HEK293T (cell line): ENCODE results near the gene SLU7.

Experiments used
- CTCF ChIA-PET: fragments of 350-600 bp; formaldehyde crosslinking; extraction: SDS; loops from one replicate; lab custom pipeline; 2021; ENCODE audit warnings: antibody characterized with exemption, inconsistent platforms; lab: Yijun Ruan, JAX
- POLR2A ChIA-PET: fragments of 350-600 bp; formaldehyde crosslinking; extraction: SDS; loops from one replicate; lab custom pipeline; 2020; ENCODE audit warnings: antibody characterized with exemption, inconsistent platforms; lab: Yijun Ruan, JAX
- DNase-seq: peaks from one replicate; pipeline ENCODE4 v3.0.0; 2012; ENCODE audit warnings: mixed read lengths; ENCODE audit errors: extremely low spot score
- ARNT ChIP-seq: fragments of 450-650 bp; IDR thresholded peaks from 2 replicates; pipeline ENCODE4 v1.6.1; 2017; ENCODE audit warnings: mild to moderate bottlenecking
- BHLHE40 ChIP-seq: fragments of 450-650 bp; IDR thresholded peaks from 2 replicates; pipeline ENCODE4 v1.6.1; 2016; ENCODE audit warnings: mild to moderate bottlenecking, moderate library complexity, borderline replicate concordance
- CTBP1 ChIP-seq: fragments of 450-650 bp; IDR thresholded peaks from 2 replicates; pipeline ENCODE4 v1.6.1; 2016; ENCODE audit warnings: borderline replicate concordance
- ELF4 ChIP-seq: fragments of 450-650 bp; IDR thresholded peaks from 2 replicates; pipeline ENCODE4 v1.6.1; 2017; ENCODE audit warnings: antibody characterized with exemption
- FOXA1 ChIP-seq: fragments of 450-650 bp; IDR thresholded peaks from 2 replicates; pipeline ENCODE4 v1.6.1; 2016; ENCODE audit warnings: mild to moderate bottlenecking
- FOXK2 ChIP-seq: fragments of 450-650 bp; IDR thresholded peaks from 2 replicates; pipeline ENCODE4 v1.6.1; 2016; ENCODE audit warnings: mild to moderate bottlenecking
- FOXM1 ChIP-seq: fragments of 450-650 bp; IDR thresholded peaks from 2 replicates; pipeline ENCODE4 v1.6.1; 2017; ENCODE audit warnings: mild to moderate bottlenecking, borderline replicate concordance
- HDGF ChIP-seq: fragments of 450-650 bp; IDR thresholded peaks from 2 replicates; pipeline ENCODE4 v1.6.1; 2017; ENCODE audit warnings: antibody characterized with exemption, borderline replicate concordance
- L3MBTL2 ChIP-seq: fragments of 450-650 bp; conservative IDR thresholded peaks from 2 replicates; pipeline ENCODE4 v1.6.1; 2016; ENCODE audit warnings: mild to moderate bottlenecking
- LEF1 ChIP-seq: fragments of 450-650 bp; IDR thresholded peaks from 2 replicates; pipeline ENCODE4 v1.6.1; 2017; ENCODE audit warnings: mild to moderate bottlenecking, borderline replicate concordance
- NFRKB ChIP-seq: fragments of 450-650 bp; IDR thresholded peaks from 2 replicates; pipeline ENCODE4 v1.6.1; 2016; ENCODE audit warnings: mild to moderate bottlenecking, moderate library complexity
- SP1 ChIP-seq: fragments of 450-650 bp; IDR thresholded peaks from 2 replicates; pipeline ENCODE4 v1.6.1; 2017
- SUZ12 ChIP-seq: fragments of 450-650 bp; IDR thresholded peaks from 2 replicates; pipeline ENCODE4 v1.6.1; 2016; ENCODE audit warnings: mild to moderate bottlenecking
- TARDBP ChIP-seq: fragments of 450-650 bp; IDR thresholded peaks from 2 replicates; pipeline ENCODE4 v1.6.1; 2016
- ZNF384 ChIP-seq: fragments of 450-650 bp; IDR thresholded peaks from 2 replicates; pipeline ENCODE4 v1.6.1; 2016
- TF ChIP-seq, protein P1 (sequence below): fragments of 450-650 bp; IDR thresholded peaks from 2 replicates; pipeline ENCODE4 v1.6.1; 2016

Gene SLU7

DNA sequence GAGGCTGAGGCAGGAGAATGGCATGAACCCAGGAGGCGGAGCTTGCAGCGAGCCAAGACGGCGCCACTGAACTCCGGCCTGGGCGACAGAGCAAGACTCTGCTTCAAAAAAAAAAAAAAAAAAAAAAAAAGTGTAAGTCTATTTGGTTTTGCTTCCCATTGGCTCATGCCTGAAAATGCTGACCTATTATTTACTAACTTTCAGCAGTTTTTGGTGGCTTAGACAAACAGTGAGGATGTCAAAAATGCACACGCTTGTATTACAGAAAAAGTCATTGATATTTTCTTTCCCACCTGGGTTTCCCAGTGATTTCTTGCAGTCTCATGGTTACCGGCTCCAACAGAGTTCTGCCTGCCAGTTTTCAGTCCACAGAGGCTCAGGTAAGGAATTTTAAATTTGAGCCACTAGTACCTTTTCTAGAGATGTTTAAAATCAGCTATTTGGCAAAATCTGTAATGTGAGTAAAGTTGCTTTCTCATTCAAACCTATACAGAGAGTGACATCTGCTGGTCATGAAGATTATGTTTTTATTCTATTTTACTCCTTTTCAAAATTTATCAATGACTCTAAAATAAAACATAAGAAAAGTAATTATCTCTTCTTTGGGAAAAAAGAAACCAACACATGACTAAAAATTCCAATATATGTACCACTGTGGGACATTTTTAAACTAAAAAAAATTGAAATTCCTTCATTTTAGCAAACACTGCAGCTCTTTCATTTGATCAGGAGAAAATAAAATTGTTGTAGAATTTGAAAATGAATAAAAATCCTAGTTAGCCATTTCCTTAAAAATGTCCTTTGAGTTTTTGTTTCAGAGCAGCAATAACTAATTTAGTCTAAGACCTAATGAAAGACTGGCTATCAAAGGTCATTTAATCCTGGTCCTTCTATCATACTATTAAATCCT lies 27.8 kb downstream of the SLU7 start:
- no peak for DNase-seq
- POLR2A ChIA-PET, result interaction anchor here (0.6 to 0.7 kb wide), 2 partner anchors 11 to 25 kb away, joined by 3 read pairs; no protein-coding TSS in a partner anchor
- CTCF ChIA-PET, result interaction anchor here (0.6 to 1.4 kb wide), 12 partner anchors 8 to 369 kb away, joined by 3 to 11 read pairs (median 4); partner anchors contain the start of genes C1QTNF2 and FAM200C
- TF ChIP-seq FOXM1 (no peak), LEF1 (no peak), ZNF384 (no peak), NFRKB (no peak), ARNT (no peak), FOXA1 (no peak), CTBP1 (no peak)
- TF ChIP-seq, protein P1, sequence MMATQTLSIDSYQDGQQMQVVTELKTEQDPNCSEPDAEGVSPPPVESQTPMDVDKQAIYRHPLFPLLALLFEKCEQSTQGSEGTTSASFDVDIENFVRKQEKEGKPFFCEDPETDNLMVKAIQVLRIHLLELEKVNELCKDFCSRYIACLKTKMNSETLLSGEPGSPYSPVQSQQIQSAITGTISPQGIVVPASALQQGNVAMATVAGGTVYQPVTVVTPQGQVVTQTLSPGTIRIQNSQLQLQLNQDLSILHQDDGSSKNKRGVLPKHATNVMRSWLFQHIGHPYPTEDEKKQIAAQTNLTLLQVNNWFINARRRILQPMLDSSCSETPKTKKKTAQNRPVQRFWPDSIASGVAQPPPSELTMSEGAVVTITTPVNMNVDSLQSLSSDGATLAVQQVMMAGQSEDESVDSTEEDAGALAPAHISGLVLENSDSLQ, result no peak

DNA sequence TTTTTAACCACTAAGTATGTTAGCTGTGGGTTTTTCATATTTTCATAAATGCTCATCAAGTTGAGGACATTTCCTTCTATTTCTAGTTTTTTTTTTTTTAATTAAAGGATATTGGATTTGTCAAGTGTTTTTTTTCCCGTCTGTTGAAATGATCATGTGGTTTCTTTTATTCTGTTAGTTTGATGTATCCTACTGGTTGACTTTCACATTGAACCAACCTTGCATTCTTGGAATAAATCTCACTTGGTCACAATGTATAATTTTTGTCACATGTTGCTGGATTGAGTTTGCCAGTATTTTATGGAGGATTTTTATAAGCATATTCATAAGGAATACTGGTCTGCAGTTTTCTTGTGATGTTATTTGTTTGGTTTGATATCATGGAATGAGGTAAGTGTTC lies 31.4 kb downstream of the SLU7 start:
- TF ChIP-seq L3MBTL2, result no peak
- POLR2A ChIA-PET, result no interaction called here
- CTCF ChIA-PET, result no interaction called here
- no peak for DNase-seq

DNA sequence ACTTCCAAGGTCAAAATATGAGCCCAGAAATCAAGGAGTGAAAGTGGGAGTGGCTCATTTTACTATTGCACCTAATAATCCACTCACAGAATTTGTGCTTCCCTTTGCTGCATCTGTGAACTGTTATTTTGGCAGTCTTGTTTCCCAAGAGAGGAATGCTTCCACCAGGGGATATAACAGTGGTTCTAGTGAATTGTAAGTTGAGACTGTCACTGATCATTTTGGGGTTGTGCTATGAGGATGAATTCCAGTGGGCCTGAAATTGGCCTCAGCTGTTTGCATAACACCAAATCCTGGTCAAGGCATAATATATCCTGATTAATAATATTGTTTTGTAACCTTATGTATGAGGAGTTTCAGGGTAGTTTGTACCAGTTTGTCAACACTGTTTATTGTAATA lies 33.4 kb downstream of the SLU7 start:
- POLR2A ChIA-PET, result no interaction called here
- TF ChIP-seq FOXA1, result no peak
- no peak for TF ChIP-seq CTBP1
- no peak for TF ChIP-seq ELF4
- TF ChIP-seq BHLHE40, result no peak
- TF ChIP-seq NFRKB, result no peak
- TF ChIP-seq ARNT, result no peak
- TF ChIP-seq FOXM1, result no peak
- no peak for TF ChIP-seq FOXK2
- no peak for TF ChIP-seq LEF1
- TF ChIP-seq SP1, result no peak
- no peak for TF ChIP-seq ZNF384
- no peak for TF ChIP-seq HDGF
- TF ChIP-seq, protein P1, result no peak
- no peak for TF ChIP-seq TARDBP
- no peak for TF ChIP-seq L3MBTL2
- CTCF ChIA-PET, result no interaction called here
- DNase-seq, result no peak

DNA sequence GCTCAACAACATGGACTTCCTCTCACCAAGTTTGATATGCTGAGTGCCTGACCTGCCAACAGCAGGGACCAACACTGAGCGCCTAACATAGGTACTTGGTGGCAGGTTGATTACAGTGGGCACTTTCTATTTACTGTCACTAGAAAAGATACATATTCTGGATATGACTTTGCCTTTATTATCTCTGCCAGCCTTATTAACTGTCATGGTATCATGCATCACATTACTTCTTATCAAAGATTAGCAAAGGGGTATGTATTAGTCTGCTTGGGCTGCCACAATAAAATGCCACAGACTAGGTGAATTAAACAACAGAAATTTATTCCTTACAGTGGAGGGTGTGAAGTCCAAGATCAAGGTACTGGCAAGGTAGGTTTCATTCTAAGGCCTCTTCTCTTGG lies 34.2 kb downstream of the SLU7 start:
- no peak for TF ChIP-seq HDGF
- TF ChIP-seq SP1, result no peak
- TF ChIP-seq FOXM1, result no peak
- TF ChIP-seq ELF4, result no peak
- TF ChIP-seq ARNT, result no peak
- TF ChIP-seq SUZ12, result no peak
- TF ChIP-seq ZNF384, result no peak
- TF ChIP-seq BHLHE40, result no peak
- ChIA-PET POLR2A (no interaction called here), CTCF (no interaction called here)
- no peak for DNase-seq

DNA sequence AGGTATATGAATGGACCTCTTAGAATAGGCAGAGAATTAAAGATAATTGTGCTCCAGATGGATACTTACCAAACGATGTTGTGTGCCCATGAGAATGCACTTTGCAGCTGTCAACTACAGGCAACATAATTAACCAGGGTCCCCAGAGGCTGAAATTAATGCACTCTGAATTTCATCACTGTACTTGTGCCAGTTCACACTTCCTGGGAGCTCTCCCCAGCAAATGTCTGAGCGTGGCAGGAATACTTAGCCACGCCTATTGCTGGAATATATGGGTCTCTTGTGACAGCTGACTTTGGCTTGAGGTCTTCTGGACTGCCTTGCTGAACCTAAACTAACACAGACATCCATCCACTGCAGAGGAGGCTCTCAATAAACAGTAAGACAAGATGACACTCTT lies 36.5 kb downstream of the SLU7 start:
- ChIA-PET POLR2A (no interaction called here), CTCF (interaction anchor here (1.1 kb wide), 1 partner anchor 9 kb away, joined by 6 read pairs; no protein-coding TSS in a partner anchor)
- DNase-seq, result no peak
- TF ChIP-seq TARDBP (no peak), NFRKB (no peak), SP1 (no peak), ELF4 (no peak), FOXK2 (no peak), BHLHE40 (no peak)
- TF ChIP-seq, protein P1, result no peak

DNA sequence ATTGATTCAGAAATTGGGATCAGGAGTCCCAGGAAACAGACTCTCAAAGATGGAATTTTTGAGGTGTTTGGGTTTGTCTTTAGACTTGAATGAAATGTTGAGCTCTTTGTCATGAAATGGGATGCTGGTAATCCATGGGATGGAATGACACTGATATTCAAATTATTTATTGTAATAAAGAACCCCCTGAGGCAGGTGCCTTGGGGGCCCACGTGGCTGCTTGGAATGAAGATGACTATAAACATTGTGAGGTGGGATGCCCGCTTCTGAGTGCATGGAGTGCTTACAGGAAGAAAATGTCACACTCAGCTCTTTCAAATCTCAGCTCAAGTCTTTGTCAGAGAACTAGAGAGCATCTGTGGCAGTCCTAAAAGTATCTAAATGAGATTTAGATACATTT lies 38.8 kb downstream of the SLU7 start:
- TF ChIP-seq NFRKB (no peak), SP1 (no peak), ARNT (no peak), HDGF (no peak), FOXM1 (no peak), SUZ12 (no peak), BHLHE40 (no peak), CTBP1 (no peak), TARDBP (no peak), FOXK2 (no peak), L3MBTL2 (no peak), ZNF384 (no peak), ELF4 (no peak), LEF1 (no peak), FOXA1 (no peak)
- TF ChIP-seq, protein P1, result no peak
- ChIA-PET POLR2A (interaction anchor here (1.2 to 1.5 kb wide), 3 partner anchors 11 to 15 kb away, joined by 3 to 6 read pairs (median 3); no protein-coding TSS in a partner anchor), CTCF (interaction anchor here (0.8 to 1.1 kb wide), 3 partner anchors 10 to 27 kb away, joined by 3 read pairs; partner anchors contain the start of gene C1QTNF2)
- DNase-seq, result no peak
